ENCODE measurements around the gene PSMA4. TPM values are rescaled to one million over a fixed set of nuclear protein-coding genes. Genes with fewer than 3 reads are reported as not detected.
A peak's percentile ranks its signal among the peaks of the same experiment; 100 is the strongest.
"Not testable (repeated sequence)": the region's sequence is repeated elsewhere in the genome, so short reads cannot be mapped to it uniquely, and the experiment has no call there.

PSMA4 gene
- total RNA-seq, 1 donor from 2014 or later = 595 TPM

GRCh38 chr15:78538358-78538757, 1.9 kb upstream of the PSMA4 start:
- TF ChIP-seq CTCF (IDR thresholded peaks at IDR 0.05) = no peak
- TF ChIP-seq EZH2phosphoT487 (IDR thresholded peaks at IDR 0.05) = no peak
- TF ChIP-seq EZH2 (IDR thresholded peaks at IDR 0.05) = no peak
- peaks cover 6% of the 10 kb centered on the region for H3F3A ChIP-seq (ENCODE audit: low read depth)
- H3K9me3 Mint-ChIP-seq = no peaks in the 10 kb centered on the region
- H3K4me1 Mint-ChIP-seq = peaks cover 14% of the 10 kb centered on the region
- H2AFZ ChIP-seq (replicated peaks) = no peak overlapping the region
- no peak for DNase-seq (ENCODE audit: low spot score)
- H3K27me3 Mint-ChIP-seq (ENCODE audit: insufficient read depth, low read depth) = peaks cover 3% of the 10 kb centered on the region
- H3K4me1 ChIP-seq = peaks cover 11% of the 10 kb centered on the region
- H3K9me3 ChIP-seq (ENCODE audit: low read depth) = no peaks in the 10 kb centered on the region
- no peak overlapping the region for H3K27ac Mint-ChIP-seq
- no peaks in the 10 kb centered on the region for H3K27me3 ChIP-seq
- no peak overlapping the region for H3K4me3 Mint-ChIP-seq
- H3K36me3 Mint-ChIP-seq = peaks cover 7% of the 10 kb centered on the region
- H3K4me3 ChIP-seq = no peak overlapping the region
- H3K36me3 ChIP-seq = peaks cover 14% of the 10 kb centered on the region
- no peak overlapping the region for H3K4me2 ChIP-seq
- H3K9ac ChIP-seq = no peak overlapping the region
- peaks cover 26% of the 10 kb centered on the region for H4K20me1 ChIP-seq (ENCODE audit: low read depth)
- H3K79me2 ChIP-seq (ENCODE audit: low read depth) = peaks cover 31% of the 10 kb centered on the region
- no peak overlapping the region for H3K27ac ChIP-seq

GRCh38 chr15:78539464-78540140, 642 bp upstream of the PSMA4 start:
- Mint-ChIP-seq H3K4me3 (peak overlapping the region; percentile 100), H3K27ac (peak overlapping the region; percentile 57), H3K4me1 (peaks cover 14% of the 10 kb centered on the region)
- not testable (repeated sequence) for H3K27me3 Mint-ChIP-seq (ENCODE audit: insufficient read depth, low read depth); H3K27ac ChIP-seq; DNase-seq (ENCODE audit: low spot score); H3K9me3 ChIP-seq (ENCODE audit: low read depth); H3K27me3 ChIP-seq; H3K36me3 Mint-ChIP-seq; H3F3A ChIP-seq (ENCODE audit: low read depth); H3K9ac ChIP-seq; H3K9me3 Mint-ChIP-seq
- peaks cover 40% of the 10 kb centered on the region for H3K79me2 ChIP-seq (ENCODE audit: low read depth)
- H3K4me2 ChIP-seq = peak overlapping the region; percentile 85
- H3K4me1 ChIP-seq = peaks cover 11% of the 10 kb centered on the region
- peak overlapping the region; percentile 91 for H3K4me3 ChIP-seq
- peaks cover 16% of the 10 kb centered on the region for H3K36me3 ChIP-seq
- H4K20me1 ChIP-seq (ENCODE audit: low read depth) = peaks cover 26% of the 10 kb centered on the region
- peak overlapping the region; percentile 99 for H2AFZ ChIP-seq (replicated peaks)

- H3K9me3 ChIP-seq (ENCODE audit: low read depth) = no peaks in the 10 kb centered on the region
- no peaks in the 10 kb centered on the region for H3K27me3 Mint-ChIP-seq (ENCODE audit: insufficient read depth, low read depth)
- H3K27ac Mint-ChIP-seq = peak overlapping the region; percentile 94
- no peak for DNase-seq (ENCODE audit: low spot score)
- peaks cover 6% of the 10 kb centered on the region for H3F3A ChIP-seq (ENCODE audit: low read depth)
- H3K79me2 ChIP-seq (ENCODE audit: low read depth) = peaks cover 48% of the 10 kb centered on the region
- peaks cover 13% of the 10 kb centered on the region for H3K36me3 Mint-ChIP-seq
- H3K4me3 ChIP-seq = peak overlapping the region; percentile 91
- peak overlapping the region; percentile 85 for H3K4me2 ChIP-seq
- no peaks in the 10 kb centered on the region for H3K27me3 ChIP-seq
- TF ChIP-seq EZH2phosphoT487 (IDR thresholded peaks at IDR 0.05) = no peak
- TF ChIP-seq CTCF (IDR thresholded peaks at IDR 0.05) = no peak
- no peak for TF ChIP-seq EZH2 (IDR thresholded peaks at IDR 0.05)
- H3K27ac ChIP-seq = no peak overlapping the region
- H3K36me3 ChIP-seq = peaks cover 29% of the 10 kb centered on the region
- H2AFZ ChIP-seq (replicated peaks) = peak overlapping the region; percentile 99
- peaks cover 31% of the 10 kb centered on the region for H4K20me1 ChIP-seq (ENCODE audit: low read depth)
- peak overlapping the region; percentile 100 for H3K4me3 Mint-ChIP-seq
- H3K9ac ChIP-seq = peak overlapping the region; percentile 89
- peaks cover 11% of the 10 kb centered on the region for H3K4me1 ChIP-seq
- H3K9me3 Mint-ChIP-seq = no peaks in the 10 kb centered on the region
- peaks cover 14% of the 10 kb centered on the region for H3K4me1 Mint-ChIP-seq
These were observed 863 bp downstream of the PSMA4 start for GRCh38 chr15:78540871-78541743.

- Mint-ChIP-seq H3K4me1 (peaks cover 14% of the 10 kb centered on the region), H3K4me3 (peak overlapping the region; percentile 100), H3K27ac (peak overlapping the region; percentile 43), H3K36me3 (peaks cover 14% of the 10 kb centered on the region), H3K9me3 (no peaks in the 10 kb centered on the region), H3K27me3 (ENCODE audit: insufficient read depth, low read depth) (no peaks in the 10 kb centered on the region)
- Histone ChIP-seq H3K79me2 (ENCODE audit: low read depth) (peaks cover 48% of the 10 kb centered on the region), H3K27ac (no peak overlapping the region), H3K9ac (peak overlapping the region; percentile 89), H3K36me3 (peaks cover 29% of the 10 kb centered on the region), H3K4me1 (peaks cover 11% of the 10 kb centered on the region), H3K27me3 (no peaks in the 10 kb centered on the region), H3F3A (ENCODE audit: low read depth) (peaks cover 6% of the 10 kb centered on the region), H4K20me1 (ENCODE audit: low read depth) (peaks cover 31% of the 10 kb centered on the region), H2AFZ (replicated peaks) (no peak overlapping the region), H3K4me3 (peak overlapping the region; percentile 91), H3K4me2 (peak overlapping the region; percentile 85), H3K9me3 (ENCODE audit: low read depth) (no peaks in the 10 kb centered on the region)
- DNase-seq (ENCODE audit: low spot score) = no peak
- TF ChIP-seq CTCF (IDR thresholded peaks at IDR 0.05) = no peak
- no peak for TF ChIP-seq EZH2phosphoT487 (IDR thresholded peaks at IDR 0.05)
- no peak for TF ChIP-seq EZH2 (IDR thresholded peaks at IDR 0.05)
These were observed 1.4 kb downstream of the PSMA4 start for GRCh38 chr15:78541744-78542034.

All from neural progenitor cell (in vitro differentiated cells).